ENCODE results near the gene CCDC50.

CCDC50 gene

GRCh38 chr3:191362037-191362436 lies 32.8 kb downstream of the CCDC50 start (continued):
- TF ChIP-seq PATZ1 (CRISPR knock-in tag; IDR thresholded peaks at IDR 0.05; ENCODE audit: borderline replicate concordance), result no peak
- TF ChIP-seq ZNF565 (CRISPR knock-in tag; conservative IDR thresholded peaks at IDR 0.05; ENCODE audit: low read depth), result no peak
- TF ChIP-seq ZNF70 (CRISPR knock-in tag; IDR thresholded peaks at IDR 0.05), result no peak
- no peak for TF ChIP-seq OSR1 (CRISPR knock-in tag; IDR thresholded peaks at IDR 0.05)
- TF ChIP-seq TCF4 (CRISPR knock-in tag; IDR thresholded peaks at IDR 0.05; ENCODE audit: borderline replicate concordance), result no peak
- TF ChIP-seq CSDC2 (CRISPR knock-in tag; IDR thresholded peaks at IDR 0.05), result no peak
- TF ChIP-seq POU6F1 (CRISPR knock-in tag; IDR thresholded peaks at IDR 0.05; ENCODE audit: borderline replicate concordance, low read depth), result no peak

- no peak for ATAC-seq
Observed at GRCh38 chr3:191362524-191363090, 33.4 kb downstream of the CCDC50 start.

GRCh38 chr3:191363221-191363620 lies 34.0 kb downstream of the CCDC50 start:
- ATAC-seq, result no peak
- TF ChIP-seq CSDC2 (CRISPR knock-in tag; IDR thresholded peaks at IDR 0.05) (no peak), ESRRG (CRISPR knock-in tag; IDR thresholded peaks at IDR 0.05) (no peak), SNAI2 (CRISPR knock-in tag; IDR thresholded peaks at IDR 0.05) (no peak), CREB5 (CRISPR knock-in tag; IDR thresholded peaks at IDR 0.05; ENCODE audit: low read depth) (no peak), PPARA (CRISPR knock-in tag; IDR thresholded peaks at IDR 0.05; ENCODE audit: borderline replicate concordance) (no peak), GLIS3 (CRISPR knock-in tag; IDR thresholded peaks at IDR 0.05) (no peak), ZC3H10 (CRISPR knock-in tag; IDR thresholded peaks at IDR 0.05) (no peak), ISL1 (CRISPR knock-in tag; IDR thresholded peaks at IDR 0.05) (no peak)

More at GRCh38 chr3:191362524-191363090, 33.4 kb downstream of the CCDC50 start:
- TF ChIP-seq RARB (CRISPR knock-in tag; IDR thresholded peaks at IDR 0.05) (no peak), POU6F1 (CRISPR knock-in tag; IDR thresholded peaks at IDR 0.05; ENCODE audit: borderline replicate concordance, low read depth) (no peak), ZNF70 (CRISPR knock-in tag; IDR thresholded peaks at IDR 0.05) (no peak), ZC3H10 (CRISPR knock-in tag; IDR thresholded peaks at IDR 0.05) (no peak), ZFP3 (CRISPR knock-in tag; IDR thresholded peaks at IDR 0.05) (no peak), TCF4 (CRISPR knock-in tag; IDR thresholded peaks at IDR 0.05; ENCODE audit: borderline replicate concordance) (no peak), CSRNP3 (CRISPR knock-in tag; IDR thresholded peaks at IDR 0.05) (no peak), ISL1 (CRISPR knock-in tag; IDR thresholded peaks at IDR 0.05) (no peak), TSHZ2 (CRISPR knock-in tag; IDR thresholded peaks at IDR 0.05) (no peak), ZNF8 (CRISPR knock-in tag; IDR thresholded peaks at IDR 0.05) (no peak)

All from SK-N-SH treated with all-trans-retinoic acid at 6 μM for 48 hours (cell line).